SK-N-SH (cell line): ENCODE measurements around the gene PTPRD. TPM values are rescaled to one million over a fixed set of nuclear protein-coding genes. Genes with fewer than 3 reads are reported as not detected.

Experiments used
- CTCF ChIA-PET: fragments of 300-600, 350-600 bp; formaldehyde crosslinking; extraction: SDS; loops from one replicate; lab custom pipeline; 2021; lab: Yijun Ruan, JAX
- POLR2A ChIA-PET: fragments of 350-600 bp; sonication (Branson Sonifier 250); formaldehyde crosslinking; extraction: SDS; loops from one replicate; lab custom pipeline; 2020; ENCODE audit warnings: antibody characterized with exemption, inconsistent platforms; lab: Yijun Ruan, JAX
- DNase-seq: peaks from one replicate; pipeline ENCODE4 v3.0.0; 2012
- H2AFZ ChIP-seq: fragments of 200-600 bp; sonication (generic); 2 replicates; pipeline ENCODE4 v1.8.1; 2016; ENCODE audit warnings: antibody characterized with exemption, mild to moderate bottlenecking, low read depth
- H3F3A ChIP-seq: fragments of 200-600 bp; sonication (generic); replicated peaks from 2 replicates; pipeline ENCODE3; 2016; ENCODE audit warnings: antibody characterized with exemption, mild to moderate bottlenecking; ENCODE audit not compliant: insufficient read depth
- H3K27ac ChIP-seq, 2 experiments: fragments of 200-500 bp in 1 of 2; fragments of 200-600 bp in 1 of 2; sonication (Bioruptor generic) in 1 of 2; sonication (generic), shearing (Covaris generic) in 1 of 2; 2 replicates each; pipeline versions ENCODE4 v1.5.1 to v1.6.1; 2014 to 2016; ENCODE audit warnings: low read depth in 2 of 2, inconsistent platforms in 1 of 2, low read length in 1 of 2, mild to moderate bottlenecking in 1 of 2, mixed read lengths in 1 of 2
- H3K27me3 ChIP-seq: fragments of 200-600 bp; sonication (generic), shearing (Covaris generic); 2 replicates; pipeline ENCODE4 v1.6.1; 2016; ENCODE audit warnings: mixed run types; ENCODE audit not compliant: insufficient read depth
- H3K36me3 ChIP-seq, 2 experiments: fragments of 200-500 bp in 1 of 2; fragments of 200-600 bp in 1 of 2; sonication (Bioruptor generic) in 1 of 2; sonication (generic) in 1 of 2; replicated peaks in 1 of 2; 2 replicates each; pipeline versions ENCODE3 to v1.5.1; 2014 to 2016; ENCODE audit warnings: low read length in 1 of 2, mild to moderate bottlenecking in 1 of 2; ENCODE audit not compliant: insufficient read depth in 2 of 2, control insufficient read depth in 1 of 2
- H3K4me1 ChIP-seq, 2 experiments: fragments of 200-500 bp in 1 of 2; fragments of 200-600 bp in 1 of 2; sonication (Bioruptor generic) in 1 of 2; sonication (generic), shearing (Covaris generic) in 1 of 2; 2 replicates each; pipeline versions ENCODE4 v1.5.1 to v1.6.1; 2014 to 2016; ENCODE audit warnings: low read depth in 1 of 2, low read length in 1 of 2, mixed run types in 1 of 2; ENCODE audit not compliant: insufficient read depth in 2 of 2, control insufficient read depth in 1 of 2
- H3K4me2 ChIP-seq: fragments of 200-600 bp; sonication (generic), shearing (Covaris generic); 2 replicates; pipeline ENCODE4 v1.6.1; 2017; ENCODE audit warnings: mixed run types
- H3K4me3 ChIP-seq, 2 experiments: fragments of 200-500 bp in 1 of 2; fragments of 200-600 bp in 1 of 2; sonication (Bioruptor generic) in 1 of 2; sonication (generic), shearing (Covaris generic) in 1 of 2; 2 replicates each; pipeline versions ENCODE4 v1.5.1 to v1.8.1; 2014 to 2016; ENCODE audit warnings: low read depth in 2 of 2, inconsistent platforms in 1 of 2, low read length in 1 of 2, mild to moderate bottlenecking in 1 of 2, mixed read lengths in 1 of 2, moderate library complexity in 1 of 2
- H3K79me2 ChIP-seq: fragments of 200-600 bp; sonication (generic); 2 replicates; pipeline ENCODE4 v1.8.1; 2017; ENCODE audit warnings: mild to moderate bottlenecking; ENCODE audit not compliant: insufficient read depth
- H3K9ac ChIP-seq: fragments of 200-600 bp; sonication (generic); 2 replicates; pipeline ENCODE4 v1.6.1; 2017; ENCODE audit warnings: mixed run types
- H3K9me2 ChIP-seq: fragments of 200-600 bp; sonication (generic); 2 replicates; pipeline ENCODE4 v1.6.1; 2017; ENCODE audit warnings: mixed run types
- H3K9me3 ChIP-seq: fragments of 200-600 bp; sonication (generic); 2 replicates; pipeline ENCODE4 v1.6.1; 2017; ENCODE audit warnings: mixed run types, mild to moderate bottlenecking, moderate library complexity
- H4K20me1 ChIP-seq: fragments of 200-600 bp; sonication (generic); 2 replicates; pipeline ENCODE4 v1.6.1; 2017; ENCODE audit warnings: mild to moderate bottlenecking, mixed run types; ENCODE audit not compliant: insufficient read depth
- CHD2 ChIP-seq: fragments of 150-350 bp; IDR thresholded peaks from 2 replicates; pipeline ENCODE4 v1.6.1; 2018; ENCODE audit warnings: low read length; ENCODE audit not compliant: partially characterized antibody
- ELF1 ChIP-seq: IDR thresholded peaks from 2 replicates; pipeline ENCODE4 v1.4.0; 2012
- EP300 ChIP-seq, 2 experiments: IDR thresholded peaks; 2 replicates each; pipeline versions ENCODE4 v1.4.0 to v1.6.1; 2012; ENCODE audit warnings: borderline replicate concordance in 1 of 2, low read depth in 1 of 2, low read length in 1 of 2
- FOSL2 ChIP-seq: IDR thresholded peaks from 2 replicates; pipeline ENCODE4 v1.4.0; 2012; ENCODE audit warnings: low read depth, mild to moderate bottlenecking, moderate library complexity, borderline replicate concordance
- JUND ChIP-seq: IDR thresholded peaks from 2 replicates; pipeline ENCODE4 v1.4.0; 2012
- MEF2A ChIP-seq: IDR thresholded peaks from 2 replicates; pipeline ENCODE4 v1.4.0; 2012; ENCODE audit warnings: low read depth, borderline replicate concordance
- MXI1 ChIP-seq: IDR thresholded peaks from 2 replicates; pipeline ENCODE4 v1.6.1; 2012; ENCODE audit warnings: mild to moderate bottlenecking, low read depth, low read length, improper control_type of control experiment
- NRF1 ChIP-seq: IDR thresholded peaks from 2 replicates; pipeline ENCODE4 v1.6.1; 2012; ENCODE audit warnings: low read depth, mild to moderate bottlenecking, low read length
- RFX5 ChIP-seq: IDR thresholded peaks from 2 replicates; pipeline ENCODE4 v1.6.1; 2012; ENCODE audit warnings: mild to moderate bottlenecking, improper control_type of control experiment, low read length
- RXRA ChIP-seq: IDR thresholded peaks from 2 replicates; pipeline ENCODE4 v1.4.0; 2012; ENCODE audit warnings: low read depth, mild to moderate bottlenecking, borderline replicate concordance
- SIN3A ChIP-seq: IDR thresholded peaks from 2 replicates; pipeline ENCODE4 v1.6.1; 2012; ENCODE audit warnings: low read depth, mild to moderate bottlenecking, low read length, moderate library complexity, borderline replicate concordance
- TEAD4 ChIP-seq: IDR thresholded peaks from 2 replicates; pipeline ENCODE4 v1.4.0; 2012; ENCODE audit warnings: mild to moderate bottlenecking, borderline replicate concordance; ENCODE audit not compliant: insufficient read depth
- YY1 ChIP-seq: IDR thresholded peaks from 2 replicates; pipeline ENCODE4 v1.4.0; 2012; ENCODE audit warnings: low read depth, mild to moderate bottlenecking
- WGBS: methylation state at CpG from one replicate; pipeline ENCODE4 v1.1.6; 2017; ENCODE audit warnings: low lambda C conversion rate; 5-methylcytosine and 5-hydroxymethylcytosine counted together
- polyA plus RNA-seq, 3 experiments: library from polyadenylated mRNA; depleted of rRNA; stranded (reverse); fragments of >200 nt; gene quantifications; 2 replicates each; pipeline ENCODE4 v1.2.3, GENCODE V29; 2012
- TF ChIP-seq, protein P1 (sequence below): IDR thresholded peaks from 2 replicates; pipeline ENCODE4 v1.4.0; 2012; ENCODE audit warnings: low read depth
- TF ChIP-seq, protein P2 (sequence below): fragments of 200-600 bp; sonication (generic); IDR thresholded peaks from 2 replicates; pipeline ENCODE4 v1.6.1; 2017; ENCODE audit warnings: antibody characterized with exemption, mild to moderate bottlenecking, moderate library complexity
- TF ChIP-seq, protein P3 (sequence below): IDR thresholded peaks from 2 replicates; pipeline ENCODE4; 2012
- TF ChIP-seq, protein P4 (sequence below): IDR thresholded peaks from 2 replicates; pipeline ENCODE4 v1.6.1; 2012; ENCODE audit warnings: mild to moderate bottlenecking, low read depth, low read length, moderate library complexity

PTPRD gene
- polyA plus RNA-seq, 1 of the 3 experiments (the other 2 are of a cell fraction), result 0.15 TPM

DNA sequence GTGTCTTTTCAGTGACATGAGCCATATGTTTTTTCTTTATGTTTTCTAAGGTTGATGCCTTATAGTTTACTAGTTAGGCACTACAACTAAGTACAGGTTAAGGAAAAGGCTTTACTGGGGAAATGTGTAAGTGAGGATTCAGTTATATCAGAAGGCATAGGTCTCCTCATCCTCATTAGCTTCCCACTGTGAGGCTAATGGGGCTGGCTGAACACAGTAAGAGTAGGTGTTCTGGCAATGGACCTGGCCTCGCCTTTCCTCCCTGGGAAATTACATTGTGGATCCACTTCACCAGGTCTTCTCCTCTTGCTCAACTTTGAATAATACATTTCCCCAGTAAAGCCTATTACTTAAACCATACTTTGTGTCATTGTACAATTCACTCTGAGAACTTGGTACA, 225.5 kb downstream of the PTPRD start:
- Histone ChIP-seq H3K4me2 (no peak overlapping the region), H2AFZ (no peak overlapping the region), H3K9ac (no peak overlapping the region), H3K36me3 (no peaks in the 10 kb centered on the region), H3K27me3 (no peaks in the 10 kb centered on the region), H3K4me1 (no peaks in the 10 kb centered on the region), H3K9me2 (no peaks in the 10 kb centered on the region), H3F3A (no peaks in the 10 kb centered on the region), H3K79me2 (no peaks in the 10 kb centered on the region), H3K4me3 (no peak overlapping the region), H3K9me3 (no peaks in the 10 kb centered on the region), H4K20me1 (no peaks in the 10 kb centered on the region), H3K27ac (no peak overlapping the region)
- ChIA-PET POLR2A (no interaction called here), CTCF (no interaction called here)
- 0% methylated on average over 1 of the region's 1 CpG for WGBS
- TF ChIP-seq MEF2A, result no peak
- TF ChIP-seq, protein P1, sequence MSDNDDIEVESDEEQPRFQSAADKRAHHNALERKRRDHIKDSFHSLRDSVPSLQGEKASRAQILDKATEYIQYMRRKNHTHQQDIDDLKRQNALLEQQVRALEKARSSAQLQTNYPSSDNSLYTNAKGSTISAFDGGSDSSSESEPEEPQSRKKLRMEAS, result no peak
- TF ChIP-seq EP300 (IDR thresholded peaks at IDR 0.05; ENCODE audit: borderline replicate concordance in 1 of 2, low read depth in 1 of 2, low read length in 1 of 2), result no peak
- TF ChIP-seq, protein P2, sequence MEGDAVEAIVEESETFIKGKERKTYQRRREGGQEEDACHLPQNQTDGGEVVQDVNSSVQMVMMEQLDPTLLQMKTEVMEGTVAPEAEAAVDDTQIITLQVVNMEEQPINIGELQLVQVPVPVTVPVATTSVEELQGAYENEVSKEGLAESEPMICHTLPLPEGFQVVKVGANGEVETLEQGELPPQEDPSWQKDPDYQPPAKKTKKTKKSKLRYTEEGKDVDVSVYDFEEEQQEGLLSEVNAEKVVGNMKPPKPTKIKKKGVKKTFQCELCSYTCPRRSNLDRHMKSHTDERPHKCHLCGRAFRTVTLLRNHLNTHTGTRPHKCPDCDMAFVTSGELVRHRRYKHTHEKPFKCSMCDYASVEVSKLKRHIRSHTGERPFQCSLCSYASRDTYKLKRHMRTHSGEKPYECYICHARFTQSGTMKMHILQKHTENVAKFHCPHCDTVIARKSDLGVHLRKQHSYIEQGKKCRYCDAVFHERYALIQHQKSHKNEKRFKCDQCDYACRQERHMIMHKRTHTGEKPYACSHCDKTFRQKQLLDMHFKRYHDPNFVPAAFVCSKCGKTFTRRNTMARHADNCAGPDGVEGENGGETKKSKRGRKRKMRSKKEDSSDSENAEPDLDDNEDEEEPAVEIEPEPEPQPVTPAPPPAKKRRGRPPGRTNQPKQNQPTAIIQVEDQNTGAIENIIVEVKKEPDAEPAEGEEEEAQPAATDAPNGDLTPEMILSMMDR, result no peak
- no peak for TF ChIP-seq RXRA
- TF ChIP-seq, protein P3, sequence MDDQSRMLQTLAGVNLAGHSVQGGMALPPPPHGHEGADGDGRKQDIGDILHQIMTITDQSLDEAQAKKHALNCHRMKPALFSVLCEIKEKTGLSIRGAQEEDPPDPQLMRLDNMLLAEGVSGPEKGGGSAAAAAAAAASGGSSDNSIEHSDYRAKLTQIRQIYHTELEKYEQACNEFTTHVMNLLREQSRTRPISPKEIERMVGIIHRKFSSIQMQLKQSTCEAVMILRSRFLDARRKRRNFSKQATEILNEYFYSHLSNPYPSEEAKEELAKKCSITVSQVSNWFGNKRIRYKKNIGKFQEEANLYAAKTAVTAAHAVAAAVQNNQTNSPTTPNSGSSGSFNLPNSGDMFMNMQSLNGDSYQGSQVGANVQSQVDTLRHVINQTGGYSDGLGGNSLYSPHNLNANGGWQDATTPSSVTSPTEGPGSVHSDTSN, result no peak
- no peak for TF ChIP-seq TEAD4
- no peak for TF ChIP-seq MXI1
- TF ChIP-seq NRF1, result no peak
- no peak for TF ChIP-seq SIN3A
- no peak for TF ChIP-seq YY1
- TF ChIP-seq ELF1, result no peak
- TF ChIP-seq CHD2, result no peak
- TF ChIP-seq, protein P4, sequence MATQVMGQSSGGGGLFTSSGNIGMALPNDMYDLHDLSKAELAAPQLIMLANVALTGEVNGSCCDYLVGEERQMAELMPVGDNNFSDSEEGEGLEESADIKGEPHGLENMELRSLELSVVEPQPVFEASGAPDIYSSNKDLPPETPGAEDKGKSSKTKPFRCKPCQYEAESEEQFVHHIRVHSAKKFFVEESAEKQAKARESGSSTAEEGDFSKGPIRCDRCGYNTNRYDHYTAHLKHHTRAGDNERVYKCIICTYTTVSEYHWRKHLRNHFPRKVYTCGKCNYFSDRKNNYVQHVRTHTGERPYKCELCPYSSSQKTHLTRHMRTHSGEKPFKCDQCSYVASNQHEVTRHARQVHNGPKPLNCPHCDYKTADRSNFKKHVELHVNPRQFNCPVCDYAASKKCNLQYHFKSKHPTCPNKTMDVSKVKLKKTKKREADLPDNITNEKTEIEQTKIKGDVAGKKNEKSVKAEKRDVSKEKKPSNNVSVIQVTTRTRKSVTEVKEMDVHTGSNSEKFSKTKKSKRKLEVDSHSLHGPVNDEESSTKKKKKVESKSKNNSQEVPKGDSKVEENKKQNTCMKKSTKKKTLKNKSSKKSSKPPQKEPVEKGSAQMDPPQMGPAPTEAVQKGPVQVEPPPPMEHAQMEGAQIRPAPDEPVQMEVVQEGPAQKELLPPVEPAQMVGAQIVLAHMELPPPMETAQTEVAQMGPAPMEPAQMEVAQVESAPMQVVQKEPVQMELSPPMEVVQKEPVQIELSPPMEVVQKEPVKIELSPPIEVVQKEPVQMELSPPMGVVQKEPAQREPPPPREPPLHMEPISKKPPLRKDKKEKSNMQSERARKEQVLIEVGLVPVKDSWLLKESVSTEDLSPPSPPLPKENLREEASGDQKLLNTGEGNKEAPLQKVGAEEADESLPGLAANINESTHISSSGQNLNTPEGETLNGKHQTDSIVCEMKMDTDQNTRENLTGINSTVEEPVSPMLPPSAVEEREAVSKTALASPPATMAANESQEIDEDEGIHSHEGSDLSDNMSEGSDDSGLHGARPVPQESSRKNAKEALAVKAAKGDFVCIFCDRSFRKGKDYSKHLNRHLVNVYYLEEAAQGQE, result no peak
- no peak for TF ChIP-seq RFX5
- no peak for TF ChIP-seq JUND
- no peak for TF ChIP-seq FOSL2
- no peak for DNase-seq
